OCI-LY1 (cell line): ENCODE results near the gene MTFMT.

Experiments
- H2AFZ ChIP-seq: fragments of 200-600 bp; sonication (generic), shearing (Covaris generic); 2 replicates; pipeline ENCODE4 v1.6.0; 2014; ENCODE audit warnings: antibody characterized with exemption, mild to moderate bottlenecking, low read length
- H3F3A ChIP-seq: fragments of 200-600 bp; sonication (generic), shearing (Covaris generic); 2 replicates; pipeline ENCODE4 v1.6.0; 2014; ENCODE audit warnings: mild to moderate bottlenecking, antibody characterized with exemption, low read length, moderate library complexity; ENCODE audit not compliant: insufficient read depth
- H3K27ac ChIP-seq: fragments of 200-600 bp; sonication (generic); 2 replicates; pipeline ENCODE4 v1.5.1; 2014; ENCODE audit warnings: low read length, mixed run types, mild to moderate bottlenecking, low read depth; ENCODE audit not compliant: poor library complexity, severe bottlenecking
- H3K27me3 ChIP-seq: fragments of 200-600 bp; sonication (generic); 2 replicates; pipeline ENCODE4 v1.6.0; 2014; ENCODE audit warnings: antibody characterized with exemption, mild to moderate bottlenecking, low read length, moderate library complexity; ENCODE audit not compliant: insufficient read depth
- H3K36me3 ChIP-seq: fragments of 200-600 bp; sonication (generic); 2 replicates; pipeline ENCODE4 v1.6.1; 2014; ENCODE audit warnings: mild to moderate bottlenecking, antibody characterized with exemption, low read length, moderate library complexity, mixed read lengths; ENCODE audit not compliant: insufficient read depth
- H3K4me1 ChIP-seq: fragments of 200-600 bp; sonication (generic); 2 replicates; pipeline ENCODE4 v1.5.1; 2014; ENCODE audit warnings: mild to moderate bottlenecking, low read length, moderate library complexity; ENCODE audit not compliant: insufficient read depth, severe bottlenecking
- H3K4me2 ChIP-seq: fragments of 200-600 bp; sonication (generic), shearing (Covaris generic); 2 replicates; pipeline ENCODE4 v1.6.1; 2014; ENCODE audit warnings: low read length
- H3K4me3 ChIP-seq: fragments of 200-600 bp; sonication (generic); 2 replicates; pipeline ENCODE4 v1.5.1; 2014; ENCODE audit warnings: low read length, low read depth, mild to moderate bottlenecking, mixed read lengths; ENCODE audit not compliant: poor library complexity, severe bottlenecking
- H3K79me2 ChIP-seq: fragments of 200-600 bp; shearing (Covaris generic); 2 replicates; pipeline ENCODE4 v1.6.1; 2016; ENCODE audit warnings: mixed run types, low read length, mixed read lengths; ENCODE audit not compliant: insufficient read depth
- H3K9ac ChIP-seq: fragments of 200-600 bp; sonication (generic), shearing (Covaris generic); 2 replicates; pipeline ENCODE4 v1.6.1; 2014; ENCODE audit warnings: mild to moderate bottlenecking, low read length, mixed read lengths
- H3K9me2 ChIP-seq: fragments of 200-600 bp; sonication (generic), shearing (Covaris generic); 2 replicates; pipeline ENCODE4 v1.6.1; 2014; ENCODE audit warnings: low read depth, mild to moderate bottlenecking, low read length, mixed read lengths
- H3K9me3 ChIP-seq: fragments of 200-600 bp; shearing (Covaris generic); 2 replicates; pipeline ENCODE4 v1.6.1; 2014; ENCODE audit warnings: low read length, mixed read lengths
- H4K20me1 ChIP-seq: fragments of 200-600 bp; sonication (generic), shearing (Covaris generic); 2 replicates; pipeline ENCODE4 v1.6.0; 2016; ENCODE audit warnings: mild to moderate bottlenecking, low read length; ENCODE audit not compliant: insufficient read depth
- EZH2 ChIP-seq: fragments of 200-600 bp; sonication (generic), shearing (Covaris generic); IDR thresholded peaks from 2 replicates; pipeline ENCODE4 v1.8.0; 2017; ENCODE audit warnings: borderline replicate concordance, mixed run types, mild to moderate bottlenecking, antibody characterized with exemption, low read length, moderate library complexity, mixed read lengths
- TF ChIP-seq, protein P1 (sequence below): fragments of 200-600 bp; sonication (generic), shearing (Covaris generic); IDR thresholded peaks from 2 replicates; pipeline ENCODE4 v1.5.1; 2017; ENCODE audit warnings: mild to moderate bottlenecking, antibody characterized with exemption, low read length, moderate library complexity, mixed read lengths

Gene MTFMT

DNA sequence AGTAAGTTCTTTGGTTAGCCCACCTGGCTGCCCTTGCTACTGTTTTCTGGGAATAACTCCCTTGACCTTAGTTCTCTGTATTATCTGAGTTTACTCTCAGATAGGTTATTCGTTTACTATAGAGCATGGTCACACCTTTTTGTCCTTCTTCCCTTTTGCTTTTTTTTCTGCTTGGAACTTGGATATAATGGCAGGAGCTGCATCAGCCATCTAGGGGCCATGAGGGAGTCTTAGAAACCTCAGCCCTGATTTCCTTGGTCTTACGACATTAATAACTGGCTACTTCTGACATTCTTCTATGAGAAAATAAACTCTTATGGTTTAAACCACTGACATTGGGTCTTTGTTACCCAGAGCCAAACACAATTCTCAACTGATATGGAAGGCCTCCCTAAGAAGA, 12.3 kb upstream of the MTFMT start:
- Histone ChIP-seq H3K9me2 (no peaks in the 10 kb centered on the region), H3K4me2 (no peak overlapping the region), H3K4me1 (no peaks in the 10 kb centered on the region), H4K20me1 (no peaks in the 10 kb centered on the region), H3K79me2 (no peaks in the 10 kb centered on the region), H3K4me3 (no peak overlapping the region), H3K27me3 (no peaks in the 10 kb centered on the region; the same call in 1 of the 2 replicates), H3K36me3 (no peaks in the 10 kb centered on the region), H3K9me3 (no peaks in the 10 kb centered on the region), H3F3A (no peaks in the 10 kb centered on the region), H3K9ac (no peak overlapping the region), H2AFZ (no peak overlapping the region), H3K27ac (no peak overlapping the region)
- TF ChIP-seq, protein P1, sequence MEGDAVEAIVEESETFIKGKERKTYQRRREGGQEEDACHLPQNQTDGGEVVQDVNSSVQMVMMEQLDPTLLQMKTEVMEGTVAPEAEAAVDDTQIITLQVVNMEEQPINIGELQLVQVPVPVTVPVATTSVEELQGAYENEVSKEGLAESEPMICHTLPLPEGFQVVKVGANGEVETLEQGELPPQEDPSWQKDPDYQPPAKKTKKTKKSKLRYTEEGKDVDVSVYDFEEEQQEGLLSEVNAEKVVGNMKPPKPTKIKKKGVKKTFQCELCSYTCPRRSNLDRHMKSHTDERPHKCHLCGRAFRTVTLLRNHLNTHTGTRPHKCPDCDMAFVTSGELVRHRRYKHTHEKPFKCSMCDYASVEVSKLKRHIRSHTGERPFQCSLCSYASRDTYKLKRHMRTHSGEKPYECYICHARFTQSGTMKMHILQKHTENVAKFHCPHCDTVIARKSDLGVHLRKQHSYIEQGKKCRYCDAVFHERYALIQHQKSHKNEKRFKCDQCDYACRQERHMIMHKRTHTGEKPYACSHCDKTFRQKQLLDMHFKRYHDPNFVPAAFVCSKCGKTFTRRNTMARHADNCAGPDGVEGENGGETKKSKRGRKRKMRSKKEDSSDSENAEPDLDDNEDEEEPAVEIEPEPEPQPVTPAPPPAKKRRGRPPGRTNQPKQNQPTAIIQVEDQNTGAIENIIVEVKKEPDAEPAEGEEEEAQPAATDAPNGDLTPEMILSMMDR = no peak
- TF ChIP-seq EZH2 = no peak

DNA sequence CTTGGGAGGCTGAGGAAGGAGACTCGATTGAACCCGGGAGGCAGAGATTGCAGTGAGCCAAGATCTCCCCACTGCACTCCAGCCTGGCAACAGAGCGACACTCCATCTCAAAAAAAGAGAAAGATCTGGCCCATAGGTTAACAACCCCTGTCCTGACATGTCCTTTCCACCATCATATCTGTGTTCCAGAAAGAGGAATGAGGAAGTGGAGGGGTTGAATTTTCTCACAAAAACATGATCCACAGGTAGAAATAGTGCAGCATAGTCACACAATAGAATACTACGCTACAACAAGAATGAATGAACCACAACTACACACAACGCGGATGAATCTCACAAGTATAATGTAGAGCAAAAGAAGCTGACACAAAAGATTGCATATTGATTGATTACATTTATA, 11.0 kb upstream of the MTFMT start:
- H3K27ac ChIP-seq = no peak overlapping the region
- no peaks in the 10 kb centered on the region for H4K20me1 ChIP-seq
- H3F3A ChIP-seq = no peaks in the 10 kb centered on the region
- H3K79me2 ChIP-seq = no peaks in the 10 kb centered on the region
- no peaks in the 10 kb centered on the region for H3K4me1 ChIP-seq
- no peaks in the 10 kb centered on the region; the same call in 1 of the 2 replicates for H3K27me3 ChIP-seq
- H3K9me2 ChIP-seq = no peaks in the 10 kb centered on the region
- no peak overlapping the region for H3K4me2 ChIP-seq
- no peak overlapping the region for H3K9ac ChIP-seq
- H2AFZ ChIP-seq = no peak overlapping the region
- TF ChIP-seq, protein P1 = no peak
- TF ChIP-seq EZH2 = no peak
- H3K36me3 ChIP-seq = no peaks in the 10 kb centered on the region
- no peak overlapping the region for H3K4me3 ChIP-seq
- H3K9me3 ChIP-seq = no peaks in the 10 kb centered on the region

DNA sequence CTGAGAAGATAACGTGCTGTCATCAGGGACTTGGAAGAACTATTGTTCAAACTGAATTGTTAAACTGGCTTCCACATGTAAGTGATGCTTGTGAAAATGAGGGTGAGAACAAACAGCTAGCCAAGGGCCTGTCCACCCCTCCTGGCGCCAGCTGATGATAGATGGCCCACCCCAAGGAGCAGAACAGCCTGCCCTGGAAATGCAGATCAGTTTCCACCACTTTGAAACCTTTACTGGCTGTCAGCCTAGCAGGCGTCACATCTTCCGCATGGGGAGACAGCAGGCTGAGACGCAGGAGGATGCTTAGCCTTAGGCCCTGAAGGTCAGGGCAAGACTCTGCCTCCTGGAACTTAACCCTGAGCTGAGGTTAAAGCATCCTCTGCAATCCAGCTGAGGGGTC, 9.4 kb upstream of the MTFMT start:
- H3K79me2 ChIP-seq = no peaks in the 10 kb centered on the region
- H3K9ac ChIP-seq = no peak overlapping the region
- H3K9me2 ChIP-seq = no peaks in the 10 kb centered on the region
- no peak overlapping the region for H3K4me2 ChIP-seq
- no peaks in the 10 kb centered on the region for H3K4me1 ChIP-seq
- no peaks in the 10 kb centered on the region for H3K36me3 ChIP-seq
- no peak overlapping the region for H3K27ac ChIP-seq
- H3F3A ChIP-seq = no peaks in the 10 kb centered on the region
- TF ChIP-seq, protein P1 = no peak
- TF ChIP-seq EZH2 = no peak
- no peak overlapping the region for H2AFZ ChIP-seq
- H3K4me3 ChIP-seq = no peak overlapping the region
- H4K20me1 ChIP-seq = no peaks in the 10 kb centered on the region
- no peaks in the 10 kb centered on the region; the same call in 1 of the 2 replicates for H3K27me3 ChIP-seq
- no peaks in the 10 kb centered on the region for H3K9me3 ChIP-seq
